Measurements from ENCODE around the gene CSNK2A1. TPM values are rescaled to one million over a fixed set of nuclear protein-coding genes. Genes with fewer than 3 reads are reported as not detected.
"Not testable (repeated sequence)": the region's sequence is repeated elsewhere in the genome, so short reads cannot be mapped to it uniquely, and the experiment has no call there.

The CSNK2A1 gene
- total RNA-seq, 1 experiment from 2014 or later: 161 TPM

- no peak for DNase-seq (ENCODE audit: low spot score)
Measured at GRCh38 chr20:533526-533925, 10.1 kb downstream of the CSNK2A1 start.

GRCh38 chr20:532530-532929, 11.1 kb downstream of the CSNK2A1 start:
- DNase-seq (ENCODE audit: low spot score): no peak

- DNase-seq (ENCODE audit: low spot score): no peak
Measured at GRCh38 chr20:531608-532007, 12.0 kb downstream of the CSNK2A1 start.

- DNase-seq (ENCODE audit: low spot score): no peak
Measured at GRCh38 chr20:530321-530720, 13.3 kb downstream of the CSNK2A1 start.

GRCh38 chr20:528923-529604, 14.5 kb downstream of the CSNK2A1 start:
- peak; percentile 17 for DNase-seq (ENCODE audit: low spot score)

- DNase-seq (ENCODE audit: low spot score): no peak
Measured at GRCh38 chr20:527571-527886, 16.1 kb downstream of the CSNK2A1 start.

- DNase-seq (ENCODE audit: low spot score): no peak
Measured at GRCh38 chr20:521860-522259, 21.7 kb downstream of the CSNK2A1 start.

- DNase-seq (ENCODE audit: low spot score): no peak
Measured at GRCh38 chr20:519999-520398, 23.6 kb downstream of the CSNK2A1 start.

GRCh38 chr20:517221-517620, 26.4 kb downstream of the CSNK2A1 start:
- DNase-seq (ENCODE audit: low spot score): no peak

GRCh38 chr20:516799-517198, 26.8 kb downstream of the CSNK2A1 start:
- no peak for DNase-seq (ENCODE audit: low spot score)

GRCh38 chr20:515696-516095, 27.9 kb downstream of the CSNK2A1 start:
- DNase-seq (ENCODE audit: low spot score): no peak

- DNase-seq (ENCODE audit: low spot score): no peak
Measured at GRCh38 chr20:513429-513828, 30.2 kb downstream of the CSNK2A1 start.

GRCh38 chr20:510328-511057, 33.1 kb downstream of the CSNK2A1 start:
- DNase-seq (ENCODE audit: low spot score): not testable (repeated sequence)

GRCh38 chr20:508364-508787, 35.2 kb downstream of the CSNK2A1 start:
- not testable (repeated sequence) for DNase-seq (ENCODE audit: low spot score)

- DNase-seq (ENCODE audit: low spot score): no peak
Measured at GRCh38 chr20:507761-508332, 35.7 kb downstream of the CSNK2A1 start.

- no peak for DNase-seq (ENCODE audit: low spot score)
Measured at GRCh38 chr20:507006-507758, 36.4 kb downstream of the CSNK2A1 start.

- no peak for DNase-seq (ENCODE audit: low spot score)
Measured at GRCh38 chr20:504632-505075, 38.9 kb downstream of the CSNK2A1 start.

- DNase-seq (ENCODE audit: low spot score): no peak
Measured at GRCh38 chr20:503048-503737, 40.4 kb downstream of the CSNK2A1 start.

GRCh38 chr20:497979-498378, 45.6 kb downstream of the CSNK2A1 start:
- DNase-seq (ENCODE audit: low spot score): no peak

- peak; percentile 67 for DNase-seq (ENCODE audit: low spot score)
Measured at GRCh38 chr20:496126-496696, 47.4 kb downstream of the CSNK2A1 start.

- no peak for DNase-seq (ENCODE audit: low spot score)
Measured at GRCh38 chr20:492159-492558, 51.4 kb downstream of the CSNK2A1 start.
